Right atrium auricular region (tissue), 2 donors: Measurements from ENCODE around the gene CEP104. TPM values are rescaled to one million over a fixed set of nuclear protein-coding genes. Genes with fewer than 3 reads are reported as not detected.

ENCODE experiments used
- DNase-seq: peaks from one replicate; pipeline ENCODE4 v3.0.0-alpha.2; 2019; ENCODE audit warnings: low spot score
- H3K27ac ChIP-seq, 2 donors: fragments of 200-600 bp; sonication (generic); 1 replicate in 1 of 2; 2 replicates in 1 of 2; pipeline ENCODE4 v1.5.1; 2016 to 2019
- H3K27me3 ChIP-seq, 2 donors: fragments of 200-600 bp; sonication (generic); one replicate each; pipeline versions ENCODE4 v1.5.1 to v1.6.0; 2017 to 2019
- H3K36me3 ChIP-seq: fragments of 200-600 bp; sonication (generic); one replicate; pipeline ENCODE4 v1.5.1; 2016
- H3K4me1 ChIP-seq, 2 donors: fragments of 200-600 bp; sonication (generic); one replicate each; pipeline versions ENCODE4 v1.5.1 to v1.6.0; 2017 to 2019
- H3K4me3 ChIP-seq, 2 donors: fragments of 200-600 bp; sonication (generic); 1 replicate in 1 of 2; 2 replicates in 1 of 2; pipeline ENCODE4 v1.5.1; 2017 to 2019; ENCODE audit warnings: mild to moderate bottlenecking in 1 of 2, moderate library complexity in 1 of 2
- H3K9me3 ChIP-seq, 2 donors: fragments of 200-600 bp; sonication (generic); one replicate each; pipeline ENCODE4 v1.5.1; 2019
- CTCF ChIP-seq, 2 donors: fragments of 200-600 bp; sonication (generic); IDR thresholded peaks; one replicate each; pipeline ENCODE4 v1.5.1; 2019; ENCODE audit warnings: antibody characterized with exemption in 2 of 2
- total RNA-seq, 2 donors: library from RNA; depleted of rRNA; stranded (reverse); fragments of >200 nt; gene quantifications; one replicate each; pipeline ENCODE4 v1.1.0, GENCODE V29; 2016

Gene CEP104
- total RNA-seq, 2 donors from 2014 or later: 21.7 to 25.9 TPM

- Histone ChIP-seq H3K27ac (no peak overlapping the region), H3K4me1 (peaks cover 0 to 11% of the 10 kb centered on the region in 2 donors), H3K4me3 (no peak overlapping the region), H3K9me3 (no peaks in the 10 kb centered on the region), H3K36me3 (peaks cover 21% of the 10 kb centered on the region), H3K27me3 (no peaks in the 10 kb centered on the region)
- DNase-seq: no peak
- TF ChIP-seq CTCF (IDR thresholded peaks at IDR 0.05): no peak
Observed at GRCh38 chr1:3852091-3852490, 4.9 kb downstream of the CEP104 start.

GRCh38 chr1:3851292-3851691 is 5.7 kb downstream of the CEP104 start:
- no peak for DNase-seq
- no peak for TF ChIP-seq CTCF (IDR thresholded peaks at IDR 0.05)
- H3K36me3 ChIP-seq: peaks cover 23% of the 10 kb centered on the region
- no peak overlapping the region for H3K27ac ChIP-seq
- no peaks in the 10 kb centered on the region for H3K9me3 ChIP-seq
- no peaks in the 10 kb centered on the region for H3K27me3 ChIP-seq
- H3K4me1 ChIP-seq: peaks cover 0 to 9% of the 10 kb centered on the region in 2 donors
- no peak overlapping the region for H3K4me3 ChIP-seq

- H3K27ac ChIP-seq: no peak overlapping the region
- no peaks in the 10 kb centered on the region for H3K27me3 ChIP-seq
- peaks cover 23% of the 10 kb centered on the region for H3K36me3 ChIP-seq
- H3K9me3 ChIP-seq: no peaks in the 10 kb centered on the region
- peaks cover 0 to 5% of the 10 kb centered on the region in 2 donors for H3K4me1 ChIP-seq
- no peak for TF ChIP-seq CTCF (IDR thresholded peaks at IDR 0.05)
- H3K4me3 ChIP-seq: no peak overlapping the region
- DNase-seq: no peak
Observed at GRCh38 chr1:3850857-3851256, 6.2 kb downstream of the CEP104 start.

- DNase-seq: no peak
- no peaks in the 10 kb centered on the region for H3K4me1 ChIP-seq
- no peak for TF ChIP-seq CTCF (IDR thresholded peaks at IDR 0.05)
- H3K4me3 ChIP-seq: no peak overlapping the region
- H3K9me3 ChIP-seq: no peaks in the 10 kb centered on the region
- H3K36me3 ChIP-seq: peaks cover 46% of the 10 kb centered on the region
- no peak overlapping the region for H3K27ac ChIP-seq
- no peaks in the 10 kb centered on the region for H3K27me3 ChIP-seq
Observed at GRCh38 chr1:3847081-3847480, 9.9 kb downstream of the CEP104 start.

GRCh38 chr1:3846541-3846940 is 10.5 kb downstream of the CEP104 start:
- no peaks in the 10 kb centered on the region for H3K4me1 ChIP-seq
- no peak overlapping the region for H3K27ac ChIP-seq
- no peaks in the 10 kb centered on the region for H3K27me3 ChIP-seq
- no peak for TF ChIP-seq CTCF (IDR thresholded peaks at IDR 0.05)
- no peaks in the 10 kb centered on the region for H3K9me3 ChIP-seq
- no peak overlapping the region for H3K4me3 ChIP-seq
- H3K36me3 ChIP-seq: peaks cover 46% of the 10 kb centered on the region
- DNase-seq: no peak

GRCh38 chr1:3842912-3843311 is 14.1 kb downstream of the CEP104 start:
- H3K4me3 ChIP-seq: no peak overlapping the region
- no peak overlapping the region for H3K27ac ChIP-seq
- no peaks in the 10 kb centered on the region for H3K4me1 ChIP-seq
- DNase-seq: no peak
- no peak for TF ChIP-seq CTCF (IDR thresholded peaks at IDR 0.05)
- no peaks in the 10 kb centered on the region for H3K9me3 ChIP-seq
- H3K36me3 ChIP-seq: peaks cover 45% of the 10 kb centered on the region
- no peaks in the 10 kb centered on the region for H3K27me3 ChIP-seq
